Endodermal cell (in vitro differentiated cells): ENCODE data around the gene SRMS. TPM values are rescaled to one million over a fixed set of nuclear protein-coding genes. Genes with fewer than 3 reads are reported as not detected.

Experiments used
- DNase-seq: peaks from one replicate; pipeline ENCODE4 v3.0.0-alpha.2; 2017
- H3K27ac ChIP-seq: 2 replicates; pipeline ENCODE4 v1.5.1; 2013; ENCODE audit warnings: mild to moderate bottlenecking, low read depth, low read length, moderate library complexity
- H3K27me3 ChIP-seq: 2 replicates; pipeline ENCODE4 v1.6.1; 2013; ENCODE audit warnings: mild to moderate bottlenecking, low read length, moderate library complexity; ENCODE audit not compliant: insufficient read depth, control insufficient read depth, poor library complexity, severe bottlenecking
- H3K36me3 ChIP-seq: 2 replicates; pipeline ENCODE4 v1.7.0; 2013; ENCODE audit warnings: mild to moderate bottlenecking, low read length, moderate library complexity; ENCODE audit not compliant: control insufficient read depth, insufficient read depth
- H3K4me1 ChIP-seq: one replicate; pipeline ENCODE4 v1.7.0; 2013; ENCODE audit warnings: low read length; ENCODE audit not compliant: control insufficient read depth, insufficient read depth
- H3K4me3 ChIP-seq: 2 replicates; pipeline ENCODE4 v1.5.1; 2013; ENCODE audit warnings: mild to moderate bottlenecking, low read length, moderate library complexity
- H3K9ac ChIP-seq: 2 replicates; pipeline ENCODE4 v1.6.1; 2013; ENCODE audit warnings: mild to moderate bottlenecking, low read length, moderate library complexity; ENCODE audit not compliant: poor library complexity, severe bottlenecking; ENCODE audit errors: extremely low read depth
- H3K9me3 ChIP-seq: 2 replicates; pipeline ENCODE4 v1.6.1; 2013; ENCODE audit warnings: mild to moderate bottlenecking, low read length, moderate library complexity; ENCODE audit not compliant: control insufficient read depth
- H3K27ac Mint-ChIP-seq: 2 replicates; pipeline ENCODE4 v1.8.0; 2020; ENCODE audit warnings: mixed read lengths
- H3K27me3 Mint-ChIP-seq: 2 replicates; pipeline ENCODE4 v1.8.0; 2021; ENCODE audit warnings: mild to moderate bottlenecking, mixed read lengths; ENCODE audit not compliant: insufficient read depth
- H3K36me3 Mint-ChIP-seq: 2 replicates; pipeline ENCODE4 v1.8.0; 2020; ENCODE audit warnings: low read depth, mixed read lengths
- H3K4me1 Mint-ChIP-seq: 2 replicates; pipeline ENCODE4 v1.8.0; 2020; ENCODE audit warnings: mixed read lengths
- H3K4me3 Mint-ChIP-seq: 2 replicates; pipeline ENCODE4 v1.8.0; 2020; ENCODE audit warnings: mild to moderate bottlenecking, moderate library complexity, mixed read lengths
- H3K9me3 Mint-ChIP-seq: 2 replicates; pipeline ENCODE4 v1.8.0; 2020; ENCODE audit warnings: mild to moderate bottlenecking, mixed read lengths
- WGBS, 2 experiments: methylation state at CpG; one replicate each; pipeline versions ENCODE4 v1.1.5 to v1.1.7; 2013; ENCODE audit warnings: missing lambda C conversion rate in 2 of 2, mixed read lengths in 1 of 2; ENCODE audit not compliant: insufficient coverage in 1 of 2, insufficient read length in 1 of 2; 5-methylcytosine and 5-hydroxymethylcytosine counted together
- total RNA-seq, 2 donors: library from RNA; stranded (reverse); fragmentation: NEBNext Ultra II Directional in 1 of 2; extraction: Animal tissue kit (Norgen Biotek cat#: 25700) in 1 of 2; gene quantifications; 2 replicates in 1 of 2; 3 replicates in 1 of 2; pipeline ENCODE4 v1.2.1, GENCODE V29; 2021
- TF ChIP-seq, protein P1 (sequence below): fragments of 200-600 bp; sonication (generic); conservative IDR thresholded peaks from 2 replicates; pipeline ENCODE4 v1.5.0; 2021; ENCODE audit warnings: antibody characterized with exemption, mild to moderate bottlenecking

SRMS gene
- total RNA-seq, 2 donors from 2014 or later, result not detected

DNA sequence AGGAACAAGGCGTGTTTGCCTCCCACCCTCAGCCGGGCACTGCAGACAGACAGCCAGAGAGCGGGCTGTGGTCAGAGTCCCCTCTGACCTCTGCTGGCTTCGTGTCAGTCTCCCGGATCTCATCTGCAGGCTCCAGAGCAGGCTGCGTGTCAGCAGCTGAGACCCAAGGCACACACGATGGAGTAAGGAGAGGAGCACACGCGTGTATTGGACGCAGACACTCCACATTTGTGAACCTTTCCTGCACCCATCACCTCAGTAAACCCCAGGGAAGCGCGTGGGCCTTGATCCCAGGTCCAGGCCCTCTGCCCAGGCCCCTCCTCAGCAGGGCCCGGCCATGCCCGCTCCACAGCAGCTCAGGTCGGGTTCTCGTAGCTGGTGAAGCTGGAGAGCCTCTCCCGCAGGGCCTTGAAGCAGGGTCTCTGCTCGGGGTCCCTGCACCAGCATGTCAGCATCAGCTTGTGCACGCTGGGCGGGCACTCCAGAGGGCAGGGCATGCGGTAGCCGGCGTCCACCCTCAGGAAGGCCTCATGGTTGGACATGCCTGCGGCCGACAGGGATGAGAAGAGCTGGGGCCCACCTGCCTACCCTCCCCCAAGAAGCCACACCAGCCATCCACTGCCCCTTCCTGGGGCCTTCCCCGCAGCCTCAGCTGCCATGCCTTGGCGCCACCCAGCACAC is 18.2 kb downstream of the SRMS start:
- Histone ChIP-seq H3K36me3 (no peaks in the 10 kb centered on the region), H3K9ac (no peak overlapping the region), H3K4me1 (no peaks in the 10 kb centered on the region), H3K27me3 (no peaks in the 10 kb centered on the region), H3K4me3 (no peak overlapping the region), H3K9me3 (no peaks in the 10 kb centered on the region), H3K27ac (no peak overlapping the region)
- TF ChIP-seq, protein P1, sequence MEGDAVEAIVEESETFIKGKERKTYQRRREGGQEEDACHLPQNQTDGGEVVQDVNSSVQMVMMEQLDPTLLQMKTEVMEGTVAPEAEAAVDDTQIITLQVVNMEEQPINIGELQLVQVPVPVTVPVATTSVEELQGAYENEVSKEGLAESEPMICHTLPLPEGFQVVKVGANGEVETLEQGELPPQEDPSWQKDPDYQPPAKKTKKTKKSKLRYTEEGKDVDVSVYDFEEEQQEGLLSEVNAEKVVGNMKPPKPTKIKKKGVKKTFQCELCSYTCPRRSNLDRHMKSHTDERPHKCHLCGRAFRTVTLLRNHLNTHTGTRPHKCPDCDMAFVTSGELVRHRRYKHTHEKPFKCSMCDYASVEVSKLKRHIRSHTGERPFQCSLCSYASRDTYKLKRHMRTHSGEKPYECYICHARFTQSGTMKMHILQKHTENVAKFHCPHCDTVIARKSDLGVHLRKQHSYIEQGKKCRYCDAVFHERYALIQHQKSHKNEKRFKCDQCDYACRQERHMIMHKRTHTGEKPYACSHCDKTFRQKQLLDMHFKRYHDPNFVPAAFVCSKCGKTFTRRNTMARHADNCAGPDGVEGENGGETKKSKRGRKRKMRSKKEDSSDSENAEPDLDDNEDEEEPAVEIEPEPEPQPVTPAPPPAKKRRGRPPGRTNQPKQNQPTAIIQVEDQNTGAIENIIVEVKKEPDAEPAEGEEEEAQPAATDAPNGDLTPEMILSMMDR, result no peak
- no peaks in the 10 kb centered on the region for H3K27me3 Mint-ChIP-seq
- no peak overlapping the region for H3K27ac Mint-ChIP-seq
- H3K9me3 Mint-ChIP-seq, result no peaks in the 10 kb centered on the region
- H3K4me3 Mint-ChIP-seq, result no peak overlapping the region
- peaks cover 2% of the 10 kb centered on the region for H3K36me3 Mint-ChIP-seq
- 87 to 92% methylated on average over 16 to 27 of the region's 27 CpGs for WGBS, 2 experiments
- DNase-seq, result peak; percentile 39
- H3K4me1 Mint-ChIP-seq, result no peaks in the 10 kb centered on the region

- WGBS, 2 experiments, result 94 to 97% methylated on average over 5 to 9 of the region's 9 CpGs
- H3K36me3 Mint-ChIP-seq, result peaks cover 19% of the 10 kb centered on the region
- peaks cover 12% of the 10 kb centered on the region for H3K9me3 ChIP-seq
- H3K4me3 ChIP-seq, result no peak overlapping the region
- peaks cover 7% of the 10 kb centered on the region for H3K9me3 Mint-ChIP-seq
- peaks cover 17% of the 10 kb centered on the region for H3K36me3 ChIP-seq
- no peak overlapping the region for H3K27ac ChIP-seq
- no peak overlapping the region for H3K27ac Mint-ChIP-seq
- no peaks in the 10 kb centered on the region for H3K27me3 ChIP-seq
- TF ChIP-seq, protein P1, result no peak
- H3K4me3 Mint-ChIP-seq, result no peak overlapping the region
- peaks cover 2% of the 10 kb centered on the region for H3K4me1 Mint-ChIP-seq
- H3K4me1 ChIP-seq, result no peaks in the 10 kb centered on the region
- no peak overlapping the region for H3K9ac ChIP-seq
- no peaks in the 10 kb centered on the region for H3K27me3 Mint-ChIP-seq
- DNase-seq, result peak; percentile 25
Measured at GRCh38 chr20:63527184-63527583, 20.4 kb downstream of the SRMS start.

DNA sequence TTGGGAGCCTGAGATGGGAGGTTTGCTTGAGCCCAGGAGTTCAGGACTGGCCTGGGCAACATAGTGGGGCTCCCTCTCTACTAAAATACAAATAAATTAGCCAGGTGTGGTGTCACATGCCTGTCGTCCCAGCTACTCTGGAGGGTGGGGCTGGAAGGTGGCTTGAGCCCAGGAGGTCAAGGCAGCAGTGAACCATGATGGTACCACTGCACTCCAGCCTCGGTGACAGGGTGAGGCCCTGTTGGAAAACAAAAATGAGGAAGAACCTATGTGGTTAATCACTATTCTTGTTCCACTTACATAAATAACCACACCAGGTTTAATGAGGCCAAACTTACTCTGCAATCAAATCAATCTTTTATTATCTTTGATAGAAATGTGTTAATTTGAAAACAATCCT is 21.6 kb downstream of the SRMS start:
- H3K27ac Mint-ChIP-seq, result no peak overlapping the region
- H3K9me3 ChIP-seq, result peaks cover 12% of the 10 kb centered on the region
- 81% methylated on average over 2 of the region's 2 CpGs; no CpG with 5 or more reads in 1 of the 2 experiments for WGBS, 2 experiments
- DNase-seq, result peak; percentile 30
- H3K4me1 ChIP-seq, result no peaks in the 10 kb centered on the region
- no peaks in the 10 kb centered on the region for H3K27me3 Mint-ChIP-seq
- H3K4me3 ChIP-seq, result no peak overlapping the region
- no peak overlapping the region for H3K9ac ChIP-seq
- H3K36me3 ChIP-seq, result peaks cover 20% of the 10 kb centered on the region
- H3K36me3 Mint-ChIP-seq, result peaks cover 19% of the 10 kb centered on the region
- H3K4me1 Mint-ChIP-seq, result peaks cover 2% of the 10 kb centered on the region
- peaks cover 7% of the 10 kb centered on the region for H3K9me3 Mint-ChIP-seq
- H3K27me3 ChIP-seq, result no peaks in the 10 kb centered on the region
- no peak overlapping the region for H3K27ac ChIP-seq
- TF ChIP-seq, protein P1, result no peak
- no peak overlapping the region for H3K4me3 Mint-ChIP-seq
